ENCODE results near the gene HOPX. TPM values are rescaled to one million over a fixed set of nuclear protein-coding genes. Genes with fewer than 3 reads are reported as not detected.

HOPX gene
- total RNA-seq, 2 donors from 2014 or later: 1.5 to 5.7 TPM

DNA sequence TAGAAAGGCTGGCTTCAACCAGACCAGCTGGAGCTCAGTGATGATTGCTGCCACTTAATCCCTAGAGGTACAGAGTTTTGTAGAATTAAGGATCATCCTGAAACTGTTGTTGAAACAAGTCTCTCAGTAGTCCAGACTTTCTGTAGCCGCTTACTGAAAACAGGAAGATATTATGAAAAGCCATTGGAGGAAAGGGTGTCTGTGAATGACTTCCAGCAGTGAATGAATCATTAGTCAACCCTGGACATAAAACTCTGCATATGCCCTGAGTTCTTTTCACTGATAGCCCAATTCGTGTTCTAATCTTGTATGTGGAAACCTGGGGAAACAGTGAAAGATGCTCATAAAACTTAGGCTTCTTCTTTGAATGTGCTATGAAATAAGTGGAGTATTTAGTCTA, 14.8 kb downstream of the HOPX start:
- Histone ChIP-seq H3K27me3 (no peaks in the 10 kb centered on the region), H3K4me3 (no peak overlapping the region), H3K9me3 (no peaks in the 10 kb centered on the region), H3K4me1 (no peaks in the 10 kb centered on the region), H3K27ac (no peak overlapping the region), H3K36me3 (no peaks in the 10 kb centered on the region), H3K9ac (ENCODE audit: low read depth in 2 of 2, low read length in 2 of 2) (no peak overlapping the region)
- TF ChIP-seq, protein P1, sequence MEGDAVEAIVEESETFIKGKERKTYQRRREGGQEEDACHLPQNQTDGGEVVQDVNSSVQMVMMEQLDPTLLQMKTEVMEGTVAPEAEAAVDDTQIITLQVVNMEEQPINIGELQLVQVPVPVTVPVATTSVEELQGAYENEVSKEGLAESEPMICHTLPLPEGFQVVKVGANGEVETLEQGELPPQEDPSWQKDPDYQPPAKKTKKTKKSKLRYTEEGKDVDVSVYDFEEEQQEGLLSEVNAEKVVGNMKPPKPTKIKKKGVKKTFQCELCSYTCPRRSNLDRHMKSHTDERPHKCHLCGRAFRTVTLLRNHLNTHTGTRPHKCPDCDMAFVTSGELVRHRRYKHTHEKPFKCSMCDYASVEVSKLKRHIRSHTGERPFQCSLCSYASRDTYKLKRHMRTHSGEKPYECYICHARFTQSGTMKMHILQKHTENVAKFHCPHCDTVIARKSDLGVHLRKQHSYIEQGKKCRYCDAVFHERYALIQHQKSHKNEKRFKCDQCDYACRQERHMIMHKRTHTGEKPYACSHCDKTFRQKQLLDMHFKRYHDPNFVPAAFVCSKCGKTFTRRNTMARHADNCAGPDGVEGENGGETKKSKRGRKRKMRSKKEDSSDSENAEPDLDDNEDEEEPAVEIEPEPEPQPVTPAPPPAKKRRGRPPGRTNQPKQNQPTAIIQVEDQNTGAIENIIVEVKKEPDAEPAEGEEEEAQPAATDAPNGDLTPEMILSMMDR (IDR thresholded peaks at IDR 0.05): no peak
- DNase-seq: no peak
- intact Hi-C loops (cut with DNase I): loop anchor here (5.0 kb wide), 1 partner anchor 136 kb away; no protein-coding TSS in a partner anchor

GRCh38 chr4:56665781-56666180, 15.3 kb downstream of the HOPX start:
- TF ChIP-seq, protein P1 (IDR thresholded peaks at IDR 0.05): no peak
- H3K4me1 ChIP-seq: no peaks in the 10 kb centered on the region
- intact Hi-C loops (cut with DNase I): loop anchor here (5.0 kb wide), 1 partner anchor 137 kb away; no protein-coding TSS in a partner anchor
- H3K4me3 ChIP-seq: no peak overlapping the region
- H3K27me3 ChIP-seq: no peaks in the 10 kb centered on the region
- DNase-seq: no peak
- H3K9ac ChIP-seq (ENCODE audit: low read depth in 2 of 2, low read length in 2 of 2): no peak overlapping the region
- H3K9me3 ChIP-seq: no peaks in the 10 kb centered on the region
- H3K36me3 ChIP-seq: no peaks in the 10 kb centered on the region
- no peak overlapping the region for H3K27ac ChIP-seq

DNA sequence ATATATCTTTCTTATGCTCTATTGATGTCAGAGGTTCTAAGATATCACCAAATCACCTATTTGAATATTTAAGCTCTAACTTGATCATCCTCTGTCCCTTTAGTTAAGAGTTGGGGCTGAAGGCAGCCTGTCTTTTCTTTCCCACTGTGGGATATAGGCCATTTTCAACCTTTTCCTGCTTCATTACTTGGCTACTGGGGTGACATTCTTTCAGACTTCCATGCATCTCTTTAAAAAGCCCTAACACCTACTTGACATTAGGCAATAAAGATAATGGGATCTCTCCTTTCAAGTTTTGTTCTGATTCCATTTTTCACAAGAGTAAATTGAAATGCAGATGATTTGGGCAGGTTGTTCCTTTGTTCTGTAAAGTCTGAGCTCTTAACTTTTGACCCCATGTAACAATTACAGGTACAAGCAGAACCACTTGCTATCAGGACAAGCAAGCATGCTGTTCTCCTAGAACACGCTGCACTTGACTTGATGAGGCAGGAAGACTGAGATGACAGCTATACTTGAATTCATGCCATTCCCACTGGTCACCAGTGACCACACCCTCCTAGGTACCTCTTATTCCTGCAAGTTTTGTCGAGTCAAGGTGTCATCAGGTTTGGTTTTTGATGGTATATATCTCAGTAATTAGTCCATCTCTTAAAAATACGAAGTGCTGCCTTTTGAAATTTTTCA, 18.2 kb downstream of the HOPX start:
- peaks cover under 1% of the 10 kb centered on the region for H3K27me3 ChIP-seq
- no peaks in the 10 kb centered on the region for H3K36me3 ChIP-seq
- intact Hi-C loops (cut with DNase I): no loop called here
- TF ChIP-seq, protein P1 (IDR thresholded peaks at IDR 0.05): no peak
- no peak for DNase-seq
- no peak overlapping the region for H3K4me3 ChIP-seq
- H3K9me3 ChIP-seq: no peaks in the 10 kb centered on the region
- no peak overlapping the region for H3K27ac ChIP-seq
- H3K9ac ChIP-seq (ENCODE audit: low read depth in 2 of 2, low read length in 2 of 2): no peak overlapping the region
- H3K4me1 ChIP-seq: no peaks in the 10 kb centered on the region

GRCh38 chr4:56659946-56660345, 21.1 kb downstream of the HOPX start:
- H3K36me3 ChIP-seq: no peaks in the 10 kb centered on the region
- no peak overlapping the region for H3K9ac ChIP-seq (ENCODE audit: low read depth in 2 of 2, low read length in 2 of 2)
- no peak overlapping the region for H3K27ac ChIP-seq
- intact Hi-C loops (cut with DNase I): no loop called here
- no peak overlapping the region for H3K4me3 ChIP-seq
- H3K9me3 ChIP-seq: no peaks in the 10 kb centered on the region
- peaks cover 5% of the 10 kb centered on the region for H3K4me1 ChIP-seq
- TF ChIP-seq, protein P1 (IDR thresholded peaks at IDR 0.05): no peak
- DNase-seq: no peak
- H3K27me3 ChIP-seq: peaks cover 30% of the 10 kb centered on the region

- Histone ChIP-seq H3K4me3 (no peak overlapping the region), H3K36me3 (no peaks in the 10 kb centered on the region), H3K27me3 (peaks cover 36% of the 10 kb centered on the region), H3K9me3 (no peaks in the 10 kb centered on the region), H3K9ac (ENCODE audit: low read depth in 2 of 2, low read length in 2 of 2) (no peak overlapping the region), H3K4me1 (peaks cover 5% of the 10 kb centered on the region), H3K27ac (no peak overlapping the region)
- intact Hi-C loops (cut with DNase I): no loop called here
- TF ChIP-seq, protein P1 (IDR thresholded peaks at IDR 0.05): no peak
- no peak for DNase-seq
Observed at GRCh38 chr4:56658528-56658927, 22.6 kb downstream of the HOPX start.

Measured in colonic mucosa (tissue), 4 donors.